CD14-positive monocyte (primary cell): ENCODE results near the gene IFNL2. TPM values are rescaled to one million over a fixed set of nuclear protein-coding genes. Genes with fewer than 3 reads are reported as not detected.

Experiments
- DNase-seq, 3 donors: peaks; one replicate each; pipeline ENCODE4 v3.0.0-alpha.2; 2011 to 2022
- H2AFZ ChIP-seq: 2 replicates; pipeline ENCODE4 v1.6.0; 2012; ENCODE audit warnings: mild to moderate bottlenecking, low read depth, low read length, inconsistent platforms; ENCODE audit not compliant: insufficient read depth, poor library complexity, severe bottlenecking
- H3K27ac ChIP-seq, 2 donors: 1 replicate in 1 of 2; 2 replicates in 1 of 2; pipeline ENCODE4 v1.5.1; 2012 to 2013; ENCODE audit warnings: low read length in 2 of 2, control low read depth in 1 of 2, inconsistent platforms in 1 of 2, low read depth in 1 of 2, mild to moderate bottlenecking in 1 of 2
- H3K27me3 ChIP-seq, 2 donors: one replicate each; pipeline versions ENCODE4 v1.6.0 to v1.6.1; 2011 to 2013; ENCODE audit warnings: low read length in 2 of 2; ENCODE audit not compliant: control insufficient read depth in 2 of 2, insufficient read depth in 2 of 2
- H3K36me3 ChIP-seq, 2 donors: replicated peaks in 1 of 2; 1 replicate in 1 of 2; 2 replicates in 1 of 2; pipeline versions ENCODE4 v1.5.1 to v1.6.1; 2012 to 2013; ENCODE audit warnings: low read length in 2 of 2, control low read depth in 1 of 2, inconsistent platforms in 1 of 2, mild to moderate bottlenecking in 1 of 2; ENCODE audit not compliant: insufficient read depth in 2 of 2, control insufficient read depth in 1 of 2
- H3K4me1 ChIP-seq, 2 donors: 1 replicate in 1 of 2; 2 replicates in 1 of 2; pipeline versions ENCODE4 v1.5.1 to v1.6.1; 2012 to 2013; ENCODE audit warnings: low read length in 2 of 2, control low read depth in 1 of 2, inconsistent platforms in 1 of 2, mild to moderate bottlenecking in 1 of 2, moderate library complexity in 1 of 2; ENCODE audit not compliant: insufficient read depth in 2 of 2, control insufficient read depth in 1 of 2
- H3K4me2 ChIP-seq: replicated peaks from 2 replicates; pipeline ENCODE3; 2012; ENCODE audit warnings: low read length, moderate library complexity, mild to moderate bottlenecking; ENCODE audit not compliant: poor library complexity, severe bottlenecking; ENCODE audit errors: extremely low read depth
- H3K4me3 ChIP-seq, 3 experiments: fragments of 200-600 bp in 1 of 3; sonication (generic) in 1 of 3; replicated peaks in 1 of 3; 1 replicate in 2 of 3; 2 replicates in 1 of 3; pipeline ENCODE4 v1.5.1; 2011 to 2013; ENCODE audit warnings: low read length in 3 of 3, mild to moderate bottlenecking in 3 of 3, control low read depth in 2 of 3, low read depth in 2 of 3, inconsistent platforms in 1 of 3, moderate library complexity in 1 of 3
- H3K79me2 ChIP-seq: 2 replicates; pipeline ENCODE4 v1.6.0; 2012; ENCODE audit warnings: mild to moderate bottlenecking, control low read depth, inconsistent platforms, low read length, moderate library complexity; ENCODE audit not compliant: insufficient read depth
- H3K9ac ChIP-seq: 2 replicates; pipeline ENCODE4 v1.6.0; 2017; ENCODE audit warnings: low read length, mild to moderate bottlenecking; ENCODE audit not compliant: insufficient read depth, poor library complexity, severe bottlenecking
- H3K9me3 ChIP-seq, 2 donors: replicated peaks in 1 of 2; 1 replicate in 1 of 2; 2 replicates in 1 of 2; pipeline versions ENCODE4 v1.5.1 to v1.6.1; 2012 to 2013; ENCODE audit warnings: low read length in 2 of 2, control low read depth in 1 of 2; ENCODE audit not compliant: control insufficient read depth in 1 of 2, insufficient read depth in 1 of 2
- H4K20me1 ChIP-seq: 2 replicates; pipeline ENCODE4 v1.6.0; 2012; ENCODE audit warnings: mild to moderate bottlenecking, low read length, control low read depth, moderate library complexity; ENCODE audit not compliant: insufficient read depth
- H3K27ac Mint-ChIP-seq, 7 donors: one replicate each; pipeline ENCODE4 v1.8.0; 2020; ENCODE audit warnings: mild to moderate bottlenecking in 7 of 7, mixed read lengths in 7 of 7, moderate library complexity in 6 of 7, inconsistent platforms in 2 of 7
- H3K27me3 Mint-ChIP-seq, 3 donors: one replicate each; pipeline ENCODE4 v1.8.0; 2021 to 2022; ENCODE audit warnings: low read depth in 3 of 3, mild to moderate bottlenecking in 3 of 3, mixed read lengths in 3 of 3, moderate library complexity in 3 of 3, inconsistent platforms in 1 of 3
- H3K36me3 Mint-ChIP-seq, 2 donors: one replicate each; pipeline ENCODE4 v1.8.0; 2020; ENCODE audit warnings: mixed read lengths in 2 of 2, inconsistent platforms in 1 of 2, mild to moderate bottlenecking in 1 of 2
- H3K4me1 Mint-ChIP-seq: one replicate; pipeline ENCODE4 v1.8.0; 2020; ENCODE audit warnings: mild to moderate bottlenecking, mixed read lengths
- H3K4me3 Mint-ChIP-seq, 2 donors: one replicate each; pipeline ENCODE4 v1.8.0; 2020; ENCODE audit warnings: mild to moderate bottlenecking in 2 of 2, mixed read lengths in 2 of 2, moderate library complexity in 1 of 2
- H3K9me3 Mint-ChIP-seq, 7 donors: one replicate each; pipeline ENCODE4 v1.8.0; 2020 to 2022; ENCODE audit warnings: mixed read lengths in 7 of 7, mild to moderate bottlenecking in 6 of 7, moderate library complexity in 6 of 7, inconsistent platforms in 2 of 7
- WGBS: methylation state at CpG from one replicate; pipeline ENCODE4 v1.1.5; 2013; ENCODE audit warnings: missing lambda C conversion rate; ENCODE audit not compliant: insufficient coverage; 5-methylcytosine and 5-hydroxymethylcytosine counted together
- intact Hi-C, 2 donors: fragments of 100-400 bp; cut with micrococcal nuclease; formaldehyde crosslinking; loops; one replicate each; pipeline versions ENCODE4 v1.15.0 to v1.15.1; 2023
- polyA plus RNA-seq, 3 donors: library from polyadenylated mRNA; depleted of rRNA in 1 of 3; unstranded in 2 of 3; stranded (reverse) in 1 of 3; fragments of 300-500 nt in 2 of 3; fragments of >200 nt in 1 of 3; fragmentation: Illumina TruSeq in 2 of 3; gene quantifications; 1 replicate in 2 of 3; 2 replicates in 1 of 3; pipeline ENCODE4 v1.2.3, GENCODE V29; 2012 to 2021
- TF ChIP-seq, protein P1 (sequence below): fragments of 200-600 bp; IDR thresholded peaks from one replicate; pipeline ENCODE4 v1.8.0; 2022; ENCODE audit warnings: antibody characterized with exemption, mild to moderate bottlenecking

The IFNL2 gene
- polyA plus RNA-seq, 3 donors: not detected

DNA sequence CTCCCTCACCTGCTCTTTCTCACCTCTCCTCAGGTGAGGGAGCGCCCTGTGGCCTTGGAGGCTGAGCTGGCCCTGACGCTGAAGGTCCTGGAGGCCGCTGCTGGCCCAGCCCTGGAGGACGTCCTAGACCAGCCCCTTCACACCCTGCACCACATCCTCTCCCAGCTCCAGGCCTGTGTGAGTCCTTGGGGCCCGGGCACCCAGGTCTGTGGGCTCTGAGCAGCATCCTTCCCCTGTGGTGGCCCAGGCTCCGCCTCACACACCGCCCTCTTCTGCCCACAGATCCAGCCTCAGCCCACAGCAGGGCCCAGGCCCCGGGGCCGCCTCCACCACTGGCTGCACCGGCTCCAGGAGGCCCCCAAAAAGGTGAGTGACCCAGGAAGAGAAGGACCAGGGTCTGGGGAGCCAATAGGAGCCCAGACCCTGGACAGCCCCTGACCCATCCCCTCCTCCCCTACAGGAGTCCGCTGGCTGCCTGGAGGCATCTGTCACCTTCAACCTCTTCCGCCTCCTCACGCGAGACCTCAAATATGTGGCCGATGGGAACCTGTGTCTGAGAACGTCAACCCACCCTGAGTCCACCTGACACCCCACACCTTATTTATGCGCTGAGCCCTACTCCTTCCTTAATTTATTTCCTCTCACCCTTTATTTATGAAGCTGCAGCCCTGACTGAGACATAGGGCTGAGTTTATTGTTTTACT is 29.9 kb downstream of the IFNL2 start:
- TF ChIP-seq, protein P1, sequence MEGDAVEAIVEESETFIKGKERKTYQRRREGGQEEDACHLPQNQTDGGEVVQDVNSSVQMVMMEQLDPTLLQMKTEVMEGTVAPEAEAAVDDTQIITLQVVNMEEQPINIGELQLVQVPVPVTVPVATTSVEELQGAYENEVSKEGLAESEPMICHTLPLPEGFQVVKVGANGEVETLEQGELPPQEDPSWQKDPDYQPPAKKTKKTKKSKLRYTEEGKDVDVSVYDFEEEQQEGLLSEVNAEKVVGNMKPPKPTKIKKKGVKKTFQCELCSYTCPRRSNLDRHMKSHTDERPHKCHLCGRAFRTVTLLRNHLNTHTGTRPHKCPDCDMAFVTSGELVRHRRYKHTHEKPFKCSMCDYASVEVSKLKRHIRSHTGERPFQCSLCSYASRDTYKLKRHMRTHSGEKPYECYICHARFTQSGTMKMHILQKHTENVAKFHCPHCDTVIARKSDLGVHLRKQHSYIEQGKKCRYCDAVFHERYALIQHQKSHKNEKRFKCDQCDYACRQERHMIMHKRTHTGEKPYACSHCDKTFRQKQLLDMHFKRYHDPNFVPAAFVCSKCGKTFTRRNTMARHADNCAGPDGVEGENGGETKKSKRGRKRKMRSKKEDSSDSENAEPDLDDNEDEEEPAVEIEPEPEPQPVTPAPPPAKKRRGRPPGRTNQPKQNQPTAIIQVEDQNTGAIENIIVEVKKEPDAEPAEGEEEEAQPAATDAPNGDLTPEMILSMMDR: no peak
- H4K20me1 ChIP-seq: no peaks in the 10 kb centered on the region
- H3K9ac ChIP-seq: no peak overlapping the region
- H3K4me1 ChIP-seq: no peaks in the 10 kb centered on the region
- H3K9me3 Mint-ChIP-seq: no peaks in the 10 kb centered on the region
- H3K36me3 Mint-ChIP-seq: no peaks in the 10 kb centered on the region
- H3K4me3 Mint-ChIP-seq: no peak overlapping the region
- H2AFZ ChIP-seq: no peak overlapping the region
- H3K27ac Mint-ChIP-seq: peak overlapping the region in 1 of 7 donors; percentile 44
- H3K4me2 ChIP-seq: no peak overlapping the region
- H3K27me3 Mint-ChIP-seq: peaks cover 0 to 7% (median 4%) of the 10 kb centered on the region in 3 donors
- no peaks in the 10 kb centered on the region for H3K79me2 ChIP-seq
- H3K4me3 ChIP-seq: no peak overlapping the region
- no peak for DNase-seq
- H3K4me1 Mint-ChIP-seq: no peaks in the 10 kb centered on the region
- H3K9me3 ChIP-seq: no peaks in the 10 kb centered on the region
- 39% methylated on average over 15 of the region's 17 CpGs for WGBS
- intact Hi-C loops: no loop called here
- H3K36me3 ChIP-seq: no peaks in the 10 kb centered on the region
- no peaks in the 10 kb centered on the region for H3K27me3 ChIP-seq
- H3K27ac ChIP-seq: no peak overlapping the region

DNA sequence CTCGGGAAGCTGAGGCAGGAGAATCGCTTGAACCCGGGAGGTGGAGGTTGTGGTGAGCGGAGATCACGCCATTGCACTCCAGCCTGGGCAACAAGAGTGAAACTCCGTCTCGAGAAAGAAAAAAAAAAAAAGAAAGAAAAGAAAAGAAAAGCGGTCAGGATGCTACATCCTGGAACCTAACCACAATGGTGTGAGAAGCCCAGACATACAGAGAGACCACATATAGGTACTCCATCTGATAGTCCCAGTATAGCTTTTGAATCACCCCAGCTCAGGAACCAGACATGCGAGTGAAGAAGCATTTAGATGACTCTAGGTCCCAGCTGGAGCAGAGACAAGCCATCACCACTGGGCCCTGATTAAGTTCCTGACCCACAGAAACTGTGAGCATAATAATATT is 31.2 kb downstream of the IFNL2 start:
- Mint-ChIP-seq H3K27ac (no peak overlapping the region), H3K9me3 (no peaks in the 10 kb centered on the region), H3K4me1 (no peaks in the 10 kb centered on the region), H3K4me3 (no peak overlapping the region), H3K36me3 (no peaks in the 10 kb centered on the region), H3K27me3 (peaks cover 0 to 6% (median 2%) of the 10 kb centered on the region in 3 donors)
- no peak for DNase-seq
- no peak overlapping the region for H3K27ac ChIP-seq
- intact Hi-C loops: no loop called here
- no peak overlapping the region for H3K4me3 ChIP-seq
- TF ChIP-seq, protein P1: no peak
- no peak overlapping the region for H3K4me2 ChIP-seq
- 88% methylated on average over 3 of the region's 9 CpGs for WGBS
- no peaks in the 10 kb centered on the region for H3K79me2 ChIP-seq
- H3K36me3 ChIP-seq: no peaks in the 10 kb centered on the region
- no peak overlapping the region for H3K9ac ChIP-seq
- H3K4me1 ChIP-seq: no peaks in the 10 kb centered on the region
- no peak overlapping the region for H2AFZ ChIP-seq
- no peaks in the 10 kb centered on the region for H4K20me1 ChIP-seq
- no peaks in the 10 kb centered on the region for H3K27me3 ChIP-seq
- H3K9me3 ChIP-seq: no peaks in the 10 kb centered on the region
